ENCODE measurements around the gene SAT2. TPM values are rescaled to one million over a fixed set of nuclear protein-coding genes. Genes with fewer than 3 reads are reported as not detected.
A peak's percentile ranks its signal among the peaks of the same experiment; 100 is the strongest.

The SAT2 gene
- total and polyA plus RNA-seq, 2 of the 13 experiments (the other 11 are each of a cell fraction or from before 2014, with no cell fraction given), result 37.6 to 93.7 TPM

GRCh38 chr17:7614425-7615264 lies 13.0 kb downstream of the SAT2 start, which contains the start of gene FXR2 (continued):
- TF ChIP-seq ZBTB44 (CRISPR knock-in tag; IDR thresholded peaks at IDR 0.05) (no peak), ELF1 (CRISPR knock-in tag; IDR thresholded peaks at IDR 0.05) (no peak; the same call in 1 of the 2 replicates), NFYC (CRISPR knock-in tag; IDR thresholded peaks at IDR 0.05) (peak; percentile 88), DZIP1 (CRISPR knock-in tag; IDR thresholded peaks at IDR 0.05) (no peak), ZSCAN31 (CRISPR knock-in tag; IDR thresholded peaks at IDR 0.05; ENCODE audit: low read depth) (no peak), ZNF616 (CRISPR knock-in tag; IDR thresholded peaks at IDR 0.05; ENCODE audit: low read depth) (0 out of 2 replicates have a peak, but pooled peaks have one; percentile 56), TFE3 (CRISPR knock-in tag; IDR thresholded peaks at IDR 0.05) (0 out of 2 replicates have a peak, but pooled peaks have one; percentile 7), ZNF253 (CRISPR knock-in tag; IDR thresholded peaks at IDR 0.05; ENCODE audit: borderline replicate concordance) (no peak), LRRFIP1 (CRISPR knock-in tag; conservative IDR thresholded peaks at IDR 0.05) (no peak), ZNF503 (CRISPR knock-in tag; IDR thresholded peaks at IDR 0.05) (no peak)

Data from HepG2 (cell line).